GM19238 (cell line): Measurements from ENCODE around the gene ATP5F1D.

Experiments
- DNase-seq: peaks from one replicate; pipeline ENCODE4 v3.0.0; 2011; ENCODE audit warnings: low spot score; ENCODE audit not compliant: insufficient read length

The ATP5F1D gene

DNA sequence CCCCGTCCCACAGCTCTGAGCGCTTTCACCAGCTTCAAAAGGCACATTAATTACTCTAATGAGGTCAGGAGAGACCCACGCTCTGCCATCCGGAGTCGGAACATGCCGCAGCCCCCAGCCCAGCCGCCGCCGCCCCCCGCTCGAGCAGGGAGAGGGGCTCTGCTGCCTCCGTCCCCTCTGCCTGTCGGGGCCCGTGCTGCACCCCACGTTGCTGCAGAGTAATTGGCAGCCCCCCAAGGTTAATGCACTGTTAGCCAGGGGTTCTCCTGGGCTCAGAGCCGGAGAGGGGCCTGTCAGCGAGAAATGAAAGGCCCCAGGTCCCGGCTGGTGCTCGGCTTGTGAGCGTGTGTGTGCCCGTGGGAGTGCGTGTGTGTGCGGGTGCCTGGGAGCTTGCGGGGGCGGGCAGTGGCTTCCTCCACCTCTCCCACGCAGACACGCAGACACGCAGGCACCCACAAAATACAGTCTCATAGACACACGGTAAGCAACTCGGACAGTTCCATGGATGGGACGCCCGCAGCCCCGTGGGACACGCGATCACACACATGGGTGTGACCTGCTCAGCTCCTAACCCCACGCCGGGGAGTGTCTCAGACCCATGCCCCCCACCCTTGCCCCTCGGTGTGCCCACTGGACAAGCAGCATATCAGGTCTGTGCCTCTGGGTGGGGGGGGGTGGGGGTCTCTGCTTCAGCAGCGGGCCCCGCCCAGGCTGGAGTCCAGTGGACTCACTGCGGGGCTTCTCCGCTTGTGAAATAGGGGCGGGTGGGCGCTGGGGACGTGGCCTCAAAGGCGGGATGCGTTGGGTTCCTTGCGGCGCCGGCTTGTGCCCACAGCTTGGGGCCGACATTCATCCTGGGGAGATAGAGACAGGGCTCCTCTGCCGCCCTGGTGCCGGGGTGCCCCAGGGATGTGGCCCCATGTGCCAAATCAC is 39.4 kb downstream of the ATP5F1D start:
- DNase-seq: no peak

GRCh38 chr19:1281569-1282287 is 40.2 kb downstream of the ATP5F1D start:
- no peak for DNase-seq

GRCh38 chr19:1282588-1283206 is 41.1 kb downstream of the ATP5F1D start:
- DNase-seq: no peak

DNA sequence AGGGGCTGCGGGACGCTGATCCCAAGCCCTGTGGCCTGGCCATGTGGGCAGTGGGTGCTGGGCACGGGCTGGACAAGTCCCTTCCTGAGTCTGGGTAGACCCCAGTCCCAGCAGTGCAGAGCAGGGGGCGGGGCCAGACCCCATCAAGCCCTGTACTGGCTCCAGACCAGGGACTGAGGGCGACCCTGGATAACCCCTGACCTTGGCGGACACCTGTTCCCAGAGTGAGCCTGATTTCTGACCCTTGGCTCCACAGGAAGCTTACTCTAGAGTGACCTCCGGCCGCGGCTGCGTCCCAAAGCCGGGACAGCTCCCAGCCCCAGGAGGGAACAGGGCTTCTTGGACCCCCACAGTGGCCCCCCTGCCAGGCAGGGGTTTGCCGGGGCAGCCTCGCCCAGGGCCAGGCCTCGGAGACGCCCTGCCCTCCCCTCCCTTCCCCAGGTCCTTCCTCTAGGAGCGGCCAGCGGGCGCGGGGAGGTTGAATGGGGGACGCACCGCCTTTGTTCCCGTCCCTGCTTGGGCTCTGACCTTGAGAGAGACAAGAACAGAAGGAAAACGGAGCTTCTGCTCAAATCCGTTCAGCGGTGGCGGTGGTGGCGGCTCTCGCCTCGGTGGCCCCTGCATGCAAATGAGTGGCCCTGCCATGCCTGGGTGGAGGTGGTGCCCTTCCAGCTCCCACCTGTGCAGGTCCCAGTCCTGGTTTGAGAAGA is 41.8 kb downstream of the ATP5F1D start:
- DNase-seq: no peak

DNA sequence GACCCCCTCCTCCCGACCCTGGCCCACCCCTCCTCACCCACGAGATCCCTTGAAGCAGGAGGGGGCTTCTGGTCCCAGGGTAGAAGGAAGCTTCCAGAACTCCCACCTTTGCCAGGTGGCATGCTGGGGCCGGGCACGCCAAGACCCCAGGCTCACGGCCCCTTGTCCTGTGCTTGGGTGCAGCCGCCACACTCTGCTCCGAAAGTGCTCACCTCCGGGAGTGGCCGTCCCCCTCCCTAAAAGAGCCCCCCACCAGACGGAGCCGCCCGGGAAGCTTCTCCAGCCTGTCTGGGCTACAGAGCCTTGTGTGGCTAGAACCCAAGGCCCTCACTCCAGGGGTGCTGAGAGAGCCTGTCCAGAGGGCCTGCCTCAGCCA is 42.4 kb downstream of the ATP5F1D start:
- DNase-seq: no peak

- DNase-seq: no peak
Measured at GRCh38 chr19:1284293-1284978, 42.9 kb downstream of the ATP5F1D start.

GRCh38 chr19:1284979-1285736 is 43.6 kb downstream of the ATP5F1D start:
- DNase-seq: no peak

DNA sequence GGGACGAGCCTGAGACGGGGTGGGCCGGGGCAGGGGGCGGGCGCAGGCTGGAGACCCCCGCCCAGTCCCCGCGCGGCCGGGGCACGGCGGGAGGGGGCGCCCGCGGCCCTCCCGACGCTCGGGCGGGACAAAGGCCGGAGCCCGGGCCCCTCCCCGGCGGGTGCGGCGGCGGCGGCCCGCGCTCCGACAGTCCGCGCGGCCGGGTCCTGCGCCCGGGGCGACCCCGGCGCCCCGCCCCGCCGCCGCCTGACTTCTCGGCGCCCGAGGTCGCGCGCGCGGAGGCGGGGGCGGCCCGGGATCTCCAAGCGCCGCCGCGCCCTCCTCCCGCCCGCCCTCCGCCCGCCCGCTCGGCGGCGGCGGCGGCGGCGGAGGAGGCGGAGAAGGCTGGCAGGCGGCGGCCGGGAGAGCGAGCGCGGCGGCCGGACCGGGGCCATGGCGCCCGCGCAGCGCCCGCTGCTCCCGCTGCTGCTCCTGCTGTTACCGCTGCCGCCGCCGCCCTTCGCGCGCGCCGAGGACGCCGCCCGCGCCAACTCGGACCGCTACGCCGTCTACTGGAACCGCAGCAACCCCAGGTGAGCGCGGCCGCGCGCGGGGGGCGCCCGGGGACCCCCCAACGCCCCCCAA is 44.3 kb downstream of the ATP5F1D start, which contains the start of gene EFNA2:
EFNA2 (plus strand) TSS at position 137 of the 624 bp plus-strand sequence; CDS start at position 433, 296 bp downstream.
- no peak for DNase-seq

DNA sequence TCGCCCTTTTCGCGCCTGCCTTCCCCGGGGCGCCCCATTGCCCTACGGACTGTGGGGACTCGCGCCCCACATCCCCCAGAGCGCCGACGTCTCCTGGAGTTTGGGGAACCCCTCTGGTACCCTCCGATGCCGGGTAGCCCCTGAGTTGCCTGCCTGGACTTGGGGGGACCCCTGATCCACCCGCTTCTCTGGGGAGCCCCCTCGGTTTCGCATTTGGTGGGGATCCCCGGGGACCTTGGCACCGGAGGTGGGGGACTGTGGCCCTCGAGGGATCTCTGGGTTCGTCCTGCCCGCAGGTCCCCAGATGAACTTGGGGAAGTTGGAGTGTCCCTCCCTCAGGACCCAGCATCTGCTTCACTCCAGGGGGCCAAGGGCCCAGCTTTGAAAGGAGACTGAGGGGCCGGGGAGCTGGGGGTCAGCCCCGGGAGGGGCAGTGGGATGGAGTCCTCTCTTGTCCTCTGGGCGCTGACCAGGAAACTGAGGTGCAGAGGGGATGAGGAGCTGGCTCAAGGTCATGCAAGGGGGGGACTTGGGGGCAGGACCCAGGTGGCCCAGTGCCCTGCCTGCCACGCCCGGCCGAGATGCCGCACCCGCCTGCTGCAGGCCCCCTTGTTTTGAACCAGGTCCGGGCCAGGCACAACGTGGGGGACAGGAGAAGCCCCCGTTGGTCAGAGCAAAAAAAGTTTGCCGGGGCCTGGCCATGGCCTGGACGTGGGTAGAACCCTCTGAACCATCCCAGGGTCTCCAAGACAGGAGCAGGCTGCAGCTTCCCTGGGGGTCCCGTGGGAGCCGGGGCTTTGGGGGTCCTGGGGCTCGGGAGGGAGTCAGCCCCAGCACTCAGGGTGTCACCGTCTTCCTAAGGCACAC is 45.2 kb downstream of the ATP5F1D start:
- DNase-seq: no peak

- no peak for DNase-seq
Measured at GRCh38 chr19:1287354-1288225, 46.0 kb downstream of the ATP5F1D start.

DNA sequence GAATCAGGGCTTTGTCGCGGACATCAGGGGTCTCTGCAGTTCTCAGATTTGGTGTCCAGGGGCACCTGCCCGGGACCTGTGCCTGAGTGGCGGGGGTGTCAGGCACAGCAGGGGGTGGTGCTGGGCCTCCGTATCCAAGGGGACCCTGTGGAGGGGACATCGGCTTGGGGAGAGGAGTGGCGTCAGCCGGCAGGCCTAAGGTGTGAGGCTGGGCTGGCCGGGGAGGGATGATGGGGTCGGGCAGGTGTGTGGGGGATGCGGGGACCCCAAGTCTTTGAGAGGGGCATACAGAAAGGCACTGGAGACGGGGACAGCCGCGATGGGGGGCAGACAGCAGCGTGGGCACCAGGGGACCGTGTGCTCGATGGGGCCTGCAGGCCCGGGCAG is 46.7 kb downstream of the ATP5F1D start:
- DNase-seq: no peak

- DNase-seq: no peak
Measured at GRCh38 chr19:1288833-1289685, 47.5 kb downstream of the ATP5F1D start.

GRCh38 chr19:1289686-1290025 is 48.1 kb downstream of the ATP5F1D start:
- DNase-seq: no peak

DNA sequence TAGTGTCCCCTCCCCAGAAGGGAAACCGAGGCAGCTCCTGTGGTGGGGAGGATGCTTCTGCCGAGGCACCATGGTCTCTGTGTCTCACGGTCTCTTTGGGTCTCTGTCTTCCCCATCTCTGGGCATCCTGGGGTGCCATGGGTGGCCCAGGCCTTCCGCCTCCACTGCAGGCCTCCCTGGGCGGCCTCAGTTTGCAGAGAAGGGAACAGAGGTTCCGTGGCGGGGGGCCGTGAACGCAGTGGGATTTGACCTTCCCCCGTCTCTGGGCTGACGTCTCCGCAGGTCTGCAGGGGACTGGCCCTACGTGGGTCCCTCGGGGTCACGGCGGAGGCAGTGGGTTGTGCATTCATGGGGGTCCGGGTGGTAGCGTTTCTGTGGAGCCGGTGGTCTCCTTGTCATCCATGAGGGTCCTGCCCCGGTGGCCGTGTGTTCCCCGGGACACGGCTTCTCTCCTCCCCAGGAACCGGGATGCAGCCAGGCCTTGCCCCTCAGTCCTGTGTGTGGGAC is 48.7 kb downstream of the ATP5F1D start:
- DNase-seq: no peak

DNA sequence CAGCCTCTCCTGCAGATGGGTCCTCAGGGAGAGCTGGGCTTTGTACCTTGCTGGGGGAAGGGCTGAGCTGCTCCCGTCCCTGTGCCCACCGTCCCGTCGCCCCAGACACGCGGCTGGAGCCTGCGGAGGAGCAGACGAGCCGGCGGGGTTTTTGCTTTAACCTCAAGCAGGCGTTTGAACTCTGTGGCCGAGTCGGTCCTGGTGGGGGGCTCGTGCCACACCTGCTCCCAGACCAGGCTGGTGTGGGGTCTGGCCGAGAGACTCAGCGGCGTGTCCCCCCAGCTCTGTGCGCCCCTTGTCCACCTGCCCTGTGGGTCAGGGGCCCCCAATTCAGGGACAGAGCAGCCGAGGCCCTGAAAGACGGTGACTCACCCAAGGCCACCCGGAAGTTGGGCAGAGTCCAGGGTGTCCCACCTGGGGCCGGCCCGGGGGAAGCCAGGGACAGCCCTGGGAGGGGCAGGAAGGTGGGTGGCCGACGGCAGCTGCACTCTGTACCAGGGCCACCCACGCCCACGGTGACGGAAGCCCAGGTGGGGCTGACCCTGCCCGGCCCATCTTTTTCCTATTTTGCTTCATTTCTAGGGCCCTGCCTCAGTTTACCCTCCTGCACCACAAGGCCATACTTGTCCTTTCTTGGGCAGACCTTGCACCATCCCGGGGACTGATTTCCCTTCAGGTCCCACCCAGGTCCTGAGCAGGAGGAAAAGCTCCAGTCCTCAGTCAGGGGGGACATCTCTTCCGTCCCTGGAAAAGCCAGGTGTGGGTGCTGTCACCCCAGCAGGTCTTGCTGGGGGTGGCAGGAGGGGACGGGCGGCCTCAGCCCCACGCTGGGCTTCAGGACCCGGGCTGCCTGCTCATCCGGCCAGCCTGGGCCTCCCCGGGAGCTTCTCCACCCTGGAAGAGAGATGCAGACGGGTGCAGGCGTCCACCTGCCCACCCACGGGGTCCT is 49.4 kb downstream of the ATP5F1D start:
- no peak for DNase-seq
